ENCODE measurements around the gene TSSK6.

DNA sequence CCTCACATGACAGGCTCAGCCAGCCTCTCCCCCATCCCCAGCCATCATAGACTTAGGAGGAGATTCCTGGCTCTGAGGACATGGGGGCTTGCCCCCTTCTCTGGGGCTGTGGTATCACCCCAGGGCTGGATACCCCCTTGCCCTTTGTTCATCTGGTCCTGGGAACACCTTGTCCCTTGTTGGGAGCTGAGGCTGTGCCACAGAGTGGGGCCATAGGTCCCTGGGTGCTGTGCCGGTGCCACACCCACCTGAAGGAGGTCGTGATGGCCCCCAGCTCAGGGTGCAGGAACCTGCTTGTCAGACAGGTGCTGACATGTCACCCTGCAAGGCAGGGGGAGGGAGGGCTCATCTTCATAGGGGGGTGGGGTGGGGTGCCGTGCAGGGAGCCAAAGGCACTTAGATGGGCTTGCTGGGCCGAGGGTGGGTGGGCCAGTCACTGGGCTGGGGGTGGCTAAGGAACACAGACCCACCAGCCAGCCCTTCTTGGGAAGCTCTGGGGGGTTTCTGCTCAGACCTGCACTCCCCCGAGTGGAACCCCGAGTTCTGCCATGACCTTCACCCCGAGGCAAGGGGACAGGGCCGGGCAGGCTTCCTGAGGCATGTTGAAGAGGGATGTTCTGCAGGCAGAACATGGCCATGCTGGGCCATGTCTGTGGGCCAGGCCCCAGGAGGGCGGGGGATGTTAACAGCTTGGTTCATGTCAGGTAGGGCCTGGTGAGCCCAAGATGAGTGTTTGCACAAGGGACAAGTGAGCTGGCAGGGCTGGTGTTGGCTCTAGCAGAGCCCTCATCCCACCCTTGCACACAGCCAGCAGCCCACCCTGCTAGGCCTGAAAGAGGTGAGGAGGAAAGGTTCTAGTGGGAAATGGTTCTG is 28.0 kb downstream of the TSSK6 start:
- TF ChIP-seq, protein P1, sequence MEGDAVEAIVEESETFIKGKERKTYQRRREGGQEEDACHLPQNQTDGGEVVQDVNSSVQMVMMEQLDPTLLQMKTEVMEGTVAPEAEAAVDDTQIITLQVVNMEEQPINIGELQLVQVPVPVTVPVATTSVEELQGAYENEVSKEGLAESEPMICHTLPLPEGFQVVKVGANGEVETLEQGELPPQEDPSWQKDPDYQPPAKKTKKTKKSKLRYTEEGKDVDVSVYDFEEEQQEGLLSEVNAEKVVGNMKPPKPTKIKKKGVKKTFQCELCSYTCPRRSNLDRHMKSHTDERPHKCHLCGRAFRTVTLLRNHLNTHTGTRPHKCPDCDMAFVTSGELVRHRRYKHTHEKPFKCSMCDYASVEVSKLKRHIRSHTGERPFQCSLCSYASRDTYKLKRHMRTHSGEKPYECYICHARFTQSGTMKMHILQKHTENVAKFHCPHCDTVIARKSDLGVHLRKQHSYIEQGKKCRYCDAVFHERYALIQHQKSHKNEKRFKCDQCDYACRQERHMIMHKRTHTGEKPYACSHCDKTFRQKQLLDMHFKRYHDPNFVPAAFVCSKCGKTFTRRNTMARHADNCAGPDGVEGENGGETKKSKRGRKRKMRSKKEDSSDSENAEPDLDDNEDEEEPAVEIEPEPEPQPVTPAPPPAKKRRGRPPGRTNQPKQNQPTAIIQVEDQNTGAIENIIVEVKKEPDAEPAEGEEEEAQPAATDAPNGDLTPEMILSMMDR (IDR thresholded peaks at IDR 0.05), result no peak
- no peak for TF ChIP-seq POLR2A (IDR thresholded peaks at IDR 0.05; ENCODE audit: low read depth)

Data from esophagus muscularis mucosa (tissue), 3 donors.